NCI-H1930 (cell line): ENCODE results near the gene ACP3.

Experiments used
- DNase-seq, 2 experiments: peaks; one replicate each; lab custom pipeline; 2025; lab: John Stamatoyannopoulos, UW

Gene ACP3

GRCh38 chr3:132315851-132316250 lies 1.4 kb upstream of the ACP3 start:
- no peak for DNase-seq

DNA sequence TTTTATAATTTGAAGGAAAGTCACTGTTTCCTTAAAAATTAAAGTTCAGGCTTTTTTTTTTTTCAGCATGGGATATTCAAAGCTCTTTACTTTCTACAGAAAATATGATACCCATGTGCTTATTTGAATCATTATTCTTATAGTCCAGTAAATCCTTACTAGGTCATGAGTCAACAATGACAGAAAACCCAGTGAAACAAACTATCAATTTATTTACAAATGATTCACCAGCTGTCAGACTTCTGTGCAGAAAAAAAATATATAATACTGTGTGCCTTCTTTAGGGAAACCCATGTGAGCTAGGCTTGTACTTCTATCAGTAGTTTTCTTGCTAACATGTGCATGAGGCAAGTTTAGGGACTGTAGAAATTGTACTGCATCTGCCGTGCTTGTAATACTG lies 1.2 kb downstream of the ACP3 start:
- DNase-seq = no peak

DNA sequence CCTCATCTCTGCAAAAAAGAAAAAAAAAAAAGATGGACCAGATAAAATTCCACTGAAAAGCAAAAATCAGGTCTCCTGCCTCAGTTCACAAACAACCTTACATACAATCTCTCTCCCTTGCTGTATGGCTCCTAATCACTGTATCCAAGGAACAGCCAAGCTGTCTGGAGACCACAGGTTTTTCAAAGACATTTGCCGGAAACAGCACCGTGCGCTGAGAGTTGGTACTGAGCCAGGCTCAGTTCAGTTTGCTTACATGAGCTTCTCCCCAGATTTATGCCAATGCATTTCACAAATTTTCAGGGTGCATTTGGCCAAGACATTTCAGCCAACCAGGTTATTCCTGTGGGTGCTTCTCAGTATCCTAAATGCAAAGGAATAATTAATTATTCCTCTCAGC lies 4.1 kb downstream of the ACP3 start:
- no peak for DNase-seq

DNA sequence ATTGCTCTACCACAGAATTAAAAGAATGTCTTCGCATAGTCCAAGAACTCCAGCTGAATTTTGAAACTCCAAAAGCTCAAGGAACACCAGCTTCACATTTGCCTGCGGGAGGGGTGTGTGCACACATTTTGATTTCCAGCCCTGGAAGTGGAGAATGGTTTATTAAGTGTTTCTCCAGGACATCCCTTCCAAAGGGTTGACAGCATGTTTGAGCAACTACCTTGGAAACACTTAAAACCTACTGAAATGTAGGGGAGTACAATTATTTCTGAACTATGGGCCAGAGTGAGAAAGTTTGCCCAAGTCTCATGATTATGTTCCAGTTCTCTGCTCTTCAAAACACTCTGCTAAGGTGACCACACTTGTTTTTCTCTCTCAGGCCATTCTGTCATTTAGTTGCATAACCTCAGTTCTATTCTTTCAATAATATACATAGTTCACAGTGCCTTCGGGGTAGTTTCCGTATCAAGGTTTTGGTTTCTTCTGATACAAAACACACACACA lies 7.9 kb downstream of the ACP3 start:
- no peak for DNase-seq

DNA sequence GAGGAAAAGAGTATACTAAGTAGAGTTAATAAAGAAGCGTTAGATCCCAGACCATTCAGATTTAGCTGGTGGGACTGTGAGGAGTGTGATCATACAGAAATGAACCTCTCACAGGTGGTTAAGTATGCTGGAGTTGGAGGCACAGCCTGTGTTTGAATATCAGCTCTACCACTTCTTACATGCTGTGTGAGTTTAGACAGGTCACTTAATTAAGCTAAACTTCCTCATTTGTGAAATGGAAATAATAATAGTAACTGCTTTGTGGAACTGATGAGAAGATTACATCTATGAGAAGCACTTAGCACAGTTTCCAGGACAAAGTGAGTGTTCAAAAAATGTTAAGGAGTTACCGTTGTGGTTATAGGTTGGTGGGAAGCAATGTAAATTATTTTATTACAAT lies 8.4 kb downstream of the ACP3 start:
- DNase-seq = no peak

DNA sequence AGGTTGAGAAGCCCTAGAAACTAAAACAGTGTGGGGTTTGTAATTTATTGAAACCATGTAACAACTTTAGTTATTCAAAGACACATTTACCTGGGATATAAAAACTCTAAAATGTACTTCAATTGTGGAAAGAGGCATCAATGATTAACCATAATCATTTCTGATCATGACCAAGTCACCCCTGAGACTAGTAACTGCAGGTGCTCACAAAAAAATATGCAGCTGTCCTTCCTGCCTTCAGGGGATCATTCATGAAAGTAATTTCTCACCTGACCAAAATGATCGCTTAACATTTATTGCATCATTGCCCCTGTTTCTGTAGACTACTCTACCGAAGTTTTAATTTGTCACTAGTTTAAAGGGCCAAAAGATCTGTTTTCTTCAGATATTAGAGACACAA lies 9.0 kb downstream of the ACP3 start:
- DNase-seq = peak in 1 of 2 experiments; percentile 5

DNA sequence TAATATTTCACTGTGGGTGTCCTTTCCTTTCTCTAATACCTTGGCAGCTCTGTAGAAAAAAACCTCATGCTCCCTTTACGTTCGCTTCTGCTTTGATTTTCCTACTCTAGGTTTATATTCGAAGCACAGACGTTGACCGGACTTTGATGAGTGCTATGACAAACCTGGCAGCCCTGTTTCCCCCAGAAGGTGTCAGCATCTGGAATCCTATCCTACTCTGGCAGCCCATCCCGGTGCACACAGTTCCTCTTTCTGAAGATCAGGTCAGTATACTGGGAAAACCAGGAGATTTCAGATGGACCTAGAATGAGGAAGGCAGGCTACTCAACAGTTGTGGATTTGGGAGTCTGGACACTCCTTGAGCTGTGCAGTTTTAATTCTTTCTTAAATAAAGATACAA lies 14.9 kb downstream of the ACP3 start:
- DNase-seq = no peak

GRCh38 chr3:132332508-132332907 lies 15.3 kb downstream of the ACP3 start:
- DNase-seq = no peak

GRCh38 chr3:132341746-132342145 lies 24.5 kb downstream of the ACP3 start:
- no peak for DNase-seq

DNA sequence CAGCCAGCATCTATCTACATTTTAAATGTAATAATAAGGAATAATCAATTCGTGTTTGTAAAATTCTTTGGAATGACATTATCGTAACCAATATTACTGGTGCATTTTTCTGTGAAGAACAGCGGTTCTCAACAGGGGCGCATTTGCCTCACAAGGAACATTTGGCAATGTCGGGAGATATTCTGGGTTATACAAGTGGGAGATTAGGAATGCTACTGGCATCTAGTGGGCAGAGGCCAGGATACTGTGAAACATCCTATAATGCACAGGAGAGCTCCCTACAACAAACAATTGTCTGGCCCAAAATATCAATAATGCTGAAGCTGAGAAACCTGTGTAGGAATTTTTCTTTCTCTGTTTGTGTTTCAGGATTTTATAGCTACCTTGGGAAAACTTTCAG lies 25.0 kb downstream of the ACP3 start:
- no peak for DNase-seq

GRCh38 chr3:132342610-132343009 lies 25.4 kb downstream of the ACP3 start:
- no peak for DNase-seq

DNA sequence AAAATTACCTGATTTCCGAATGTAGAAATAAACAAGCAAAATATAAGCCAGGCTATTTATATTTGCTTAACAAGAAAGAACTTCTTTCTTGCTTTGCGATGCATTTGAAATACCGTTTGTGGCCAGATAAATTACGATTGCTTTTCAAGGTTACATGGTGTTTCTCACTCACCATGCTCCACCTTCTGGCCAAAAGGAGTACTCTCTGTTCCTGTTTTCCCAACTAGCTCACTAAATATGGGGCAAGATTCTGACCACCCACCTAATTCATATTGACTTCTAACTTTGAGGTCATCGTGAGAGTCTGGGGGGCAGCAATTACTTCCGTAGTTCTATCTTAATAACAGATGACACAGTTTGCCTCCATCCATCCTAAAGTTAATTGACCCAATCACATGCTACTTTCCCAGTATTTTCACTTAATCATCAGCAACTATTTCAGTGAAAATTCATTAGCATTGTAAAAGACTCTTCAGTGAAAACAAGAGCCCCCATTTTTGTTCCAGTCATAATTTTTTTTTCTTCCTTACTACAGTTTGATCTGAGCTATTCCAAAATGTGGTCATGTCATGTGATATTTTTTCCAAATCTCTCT lies 25.9 kb downstream of the ACP3 start:
- DNase-seq = peak; percentile 33 to 44

GRCh38 chr3:132344666-132345280 lies 27.6 kb downstream of the ACP3 start:
- DNase-seq = no peak

GRCh38 chr3:132346841-132347736 lies 29.9 kb downstream of the ACP3 start:
- no peak for DNase-seq

DNA sequence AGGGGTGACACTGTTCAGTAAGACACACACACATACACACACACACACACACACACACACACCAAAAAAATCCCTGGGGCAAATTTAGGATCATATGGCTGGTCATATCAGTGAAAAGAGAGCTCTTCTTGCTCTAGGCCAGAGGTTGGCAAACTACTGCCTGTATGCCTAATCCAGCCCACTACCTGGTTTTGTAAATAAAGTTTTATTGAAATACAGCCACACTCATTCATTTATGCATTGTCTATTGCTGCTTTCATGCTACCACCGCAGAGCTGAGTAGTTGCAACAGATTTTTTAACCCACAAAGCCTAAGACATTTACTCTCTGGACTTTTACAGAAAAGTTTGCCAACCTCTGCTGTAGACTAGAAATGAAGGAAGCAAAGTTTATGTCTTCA lies 30.6 kb downstream of the ACP3 start:
- DNase-seq = no peak

- no peak for DNase-seq
These were observed 31.3 kb downstream of the ACP3 start for GRCh38 chr3:132348531-132348930.

DNA sequence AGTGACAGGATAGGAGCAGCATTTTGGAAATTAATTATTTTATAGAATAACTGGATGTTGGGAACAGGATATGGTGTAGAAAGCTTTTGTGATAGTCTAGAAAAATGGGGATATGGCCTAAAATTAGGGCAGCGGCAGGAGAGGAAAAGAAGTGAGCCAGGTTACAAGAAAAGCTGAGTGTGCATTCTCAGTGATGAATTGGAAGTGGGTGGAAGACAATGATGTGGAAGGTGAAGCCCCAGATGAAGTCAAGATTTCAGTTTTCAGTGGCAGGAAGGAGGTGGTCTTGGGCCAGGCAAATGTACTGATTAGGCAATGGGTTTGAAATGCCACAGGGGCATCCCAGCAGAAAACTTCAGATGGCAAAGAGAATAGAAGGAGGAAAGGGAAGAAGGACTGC lies 33.6 kb downstream of the ACP3 start:
- no peak for DNase-seq

DNA sequence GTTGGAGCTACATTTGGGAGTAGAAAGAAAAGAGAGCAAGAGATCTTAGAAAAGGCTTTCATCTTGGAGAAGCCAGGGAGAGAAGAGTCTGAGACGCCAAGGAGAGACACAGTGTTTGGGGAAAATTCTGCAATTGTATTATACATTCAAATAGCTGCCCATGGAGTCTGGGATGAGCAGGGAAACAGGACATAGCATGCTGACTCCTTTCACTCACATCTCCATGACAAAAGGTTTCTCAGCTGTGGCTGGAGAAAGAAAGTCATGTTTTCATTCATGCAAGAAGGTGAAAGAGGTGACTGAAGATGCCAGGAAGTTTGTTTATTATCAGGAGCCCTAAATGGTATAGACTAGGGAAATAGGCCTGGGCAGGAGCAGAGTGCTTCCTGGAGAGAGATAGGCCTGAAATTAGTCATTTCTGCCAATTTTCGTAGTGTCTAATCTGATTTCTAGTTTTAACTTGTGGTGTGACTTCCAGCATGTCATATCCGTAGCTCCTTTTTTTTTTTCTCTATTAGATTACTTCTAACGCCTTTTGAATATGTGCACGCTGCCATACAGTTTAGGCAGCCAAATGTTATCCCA lies 34.1 kb downstream of the ACP3 start:
- no peak for DNase-seq

- peak; percentile 11 to 18 for DNase-seq
These were observed 35.4 kb downstream of the ACP3 start for GRCh38 chr3:132352556-132353143.

GRCh38 chr3:132354916-132355702 lies 37.9 kb downstream of the ACP3 start:
- no peak for DNase-seq

- no peak for DNase-seq
These were observed 39.4 kb downstream of the ACP3 start for GRCh38 chr3:132356568-132356967.
